Endodermal cell (in vitro differentiated cells): Measurements from ENCODE around the gene SMYD3. TPM values are rescaled to one million over a fixed set of nuclear protein-coding genes. Genes with fewer than 3 reads are reported as not detected.

Experiments used
- DNase-seq: peaks from one replicate; pipeline ENCODE4 v3.0.0-alpha.2; 2017
- H3K27ac ChIP-seq: 2 replicates; pipeline ENCODE4 v1.5.1; 2013; ENCODE audit warnings: mild to moderate bottlenecking, low read depth, low read length, moderate library complexity
- H3K27me3 ChIP-seq: 2 replicates; pipeline ENCODE4 v1.6.1; 2013; ENCODE audit warnings: mild to moderate bottlenecking, low read length, moderate library complexity; ENCODE audit not compliant: insufficient read depth, control insufficient read depth, poor library complexity, severe bottlenecking
- H3K36me3 ChIP-seq: 2 replicates; pipeline ENCODE4 v1.7.0; 2013; ENCODE audit warnings: mild to moderate bottlenecking, low read length, moderate library complexity; ENCODE audit not compliant: control insufficient read depth, insufficient read depth
- H3K4me1 ChIP-seq: one replicate; pipeline ENCODE4 v1.7.0; 2013; ENCODE audit warnings: low read length; ENCODE audit not compliant: control insufficient read depth, insufficient read depth
- H3K4me3 ChIP-seq: 2 replicates; pipeline ENCODE4 v1.5.1; 2013; ENCODE audit warnings: mild to moderate bottlenecking, low read length, moderate library complexity
- H3K9ac ChIP-seq: 2 replicates; pipeline ENCODE4 v1.6.1; 2013; ENCODE audit warnings: mild to moderate bottlenecking, low read length, moderate library complexity; ENCODE audit not compliant: poor library complexity, severe bottlenecking; ENCODE audit errors: extremely low read depth
- H3K9me3 ChIP-seq: 2 replicates; pipeline ENCODE4 v1.6.1; 2013; ENCODE audit warnings: mild to moderate bottlenecking, low read length, moderate library complexity; ENCODE audit not compliant: control insufficient read depth
- H3K27ac Mint-ChIP-seq: 2 replicates; pipeline ENCODE4 v1.8.0; 2020; ENCODE audit warnings: mixed read lengths
- H3K27me3 Mint-ChIP-seq: 2 replicates; pipeline ENCODE4 v1.8.0; 2021; ENCODE audit warnings: mild to moderate bottlenecking, mixed read lengths; ENCODE audit not compliant: insufficient read depth
- H3K36me3 Mint-ChIP-seq: 2 replicates; pipeline ENCODE4 v1.8.0; 2020; ENCODE audit warnings: low read depth, mixed read lengths
- H3K4me1 Mint-ChIP-seq: 2 replicates; pipeline ENCODE4 v1.8.0; 2020; ENCODE audit warnings: mixed read lengths
- H3K4me3 Mint-ChIP-seq: 2 replicates; pipeline ENCODE4 v1.8.0; 2020; ENCODE audit warnings: mild to moderate bottlenecking, moderate library complexity, mixed read lengths
- H3K9me3 Mint-ChIP-seq: 2 replicates; pipeline ENCODE4 v1.8.0; 2020; ENCODE audit warnings: mild to moderate bottlenecking, mixed read lengths
- CTCF ChIP-seq: fragments of 200-600 bp; sonication (generic); conservative IDR thresholded peaks from 2 replicates; pipeline ENCODE4 v1.5.0; 2021; ENCODE audit warnings: antibody characterized with exemption, mild to moderate bottlenecking
- WGBS, 2 experiments: methylation state at CpG; one replicate each; pipeline versions ENCODE4 v1.1.5 to v1.1.7; 2013; ENCODE audit warnings: missing lambda C conversion rate in 2 of 2, mixed read lengths in 1 of 2; ENCODE audit not compliant: insufficient coverage in 1 of 2, insufficient read length in 1 of 2; 5-methylcytosine and 5-hydroxymethylcytosine counted together
- total RNA-seq, 2 donors: library from RNA; stranded (reverse); fragmentation: NEBNext Ultra II Directional in 1 of 2; extraction: Animal tissue kit (Norgen Biotek cat#: 25700) in 1 of 2; gene quantifications; 2 replicates in 1 of 2; 3 replicates in 1 of 2; pipeline ENCODE4 v1.2.1, GENCODE V29; 2021

SMYD3 gene
- total RNA-seq, 2 donors from 2014 or later, result 32.3 to 45.8 TPM

GRCh38 chr1:246189126-246189525, 318.0 kb downstream of the SMYD3 start:
- Histone ChIP-seq H3K9me3 (no peaks in the 10 kb centered on the region), H3K4me1 (no peaks in the 10 kb centered on the region), H3K4me3 (no peak overlapping the region), H3K27me3 (no peaks in the 10 kb centered on the region), H3K36me3 (no peaks in the 10 kb centered on the region), H3K27ac (no peak overlapping the region), H3K9ac (no peak overlapping the region)
- no peaks in the 10 kb centered on the region for H3K9me3 Mint-ChIP-seq
- no peak overlapping the region for H3K4me3 Mint-ChIP-seq
- H3K4me1 Mint-ChIP-seq, result no peaks in the 10 kb centered on the region
- H3K27me3 Mint-ChIP-seq, result no peaks in the 10 kb centered on the region
- no peak for TF ChIP-seq CTCF
- no peak overlapping the region for H3K27ac Mint-ChIP-seq
- H3K36me3 Mint-ChIP-seq, result no peaks in the 10 kb centered on the region
- no peak for DNase-seq
- 99% methylated on average over 3 of the region's 3 CpGs; no CpG with 5 or more reads in 1 of the 2 experiments for WGBS, 2 experiments

DNA sequence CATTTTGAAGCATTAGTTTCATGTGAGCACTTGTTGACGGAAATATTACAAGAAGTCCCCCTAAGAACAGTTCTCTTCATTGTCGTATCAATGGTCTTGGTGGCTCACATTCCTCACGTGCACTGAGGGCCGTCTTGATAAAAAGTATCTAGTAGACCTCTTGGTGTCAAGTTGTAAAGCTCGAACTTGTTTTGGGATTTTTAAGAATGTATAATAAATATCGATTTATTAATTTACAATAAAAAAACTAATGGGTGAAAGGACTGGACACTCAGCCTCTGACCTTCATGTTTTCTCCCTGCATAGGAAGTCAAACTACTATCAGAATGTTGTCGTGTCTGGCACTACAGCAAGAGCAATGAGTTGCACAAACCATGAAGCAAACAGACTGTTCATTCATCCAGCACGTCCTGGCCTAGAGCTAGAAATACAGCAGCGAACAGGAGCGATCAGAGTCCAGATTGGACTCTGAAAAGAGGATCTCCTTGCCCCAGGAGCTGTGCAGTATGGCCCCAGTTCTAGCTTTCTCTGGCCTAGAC, 319.2 kb downstream of the SMYD3 start:
- Histone ChIP-seq H3K4me3 (no peak overlapping the region), H3K4me1 (no peaks in the 10 kb centered on the region), H3K27ac (no peak overlapping the region), H3K9ac (no peak overlapping the region), H3K36me3 (no peaks in the 10 kb centered on the region), H3K9me3 (no peaks in the 10 kb centered on the region), H3K27me3 (no peaks in the 10 kb centered on the region)
- no peak for DNase-seq
- H3K4me1 Mint-ChIP-seq, result peaks cover 8% of the 10 kb centered on the region
- no peak overlapping the region for H3K27ac Mint-ChIP-seq
- TF ChIP-seq CTCF, result no peak
- H3K27me3 Mint-ChIP-seq, result no peaks in the 10 kb centered on the region
- no peaks in the 10 kb centered on the region for H3K9me3 Mint-ChIP-seq
- no peak overlapping the region for H3K4me3 Mint-ChIP-seq
- no peaks in the 10 kb centered on the region for H3K36me3 Mint-ChIP-seq
- 95% methylated on average over 5 to 10 of the region's 10 CpGs for WGBS, 2 experiments

GRCh38 chr1:246184503-246184902, 322.6 kb downstream of the SMYD3 start:
- H3K4me3 Mint-ChIP-seq, result no peak overlapping the region
- DNase-seq, result no peak
- no peak overlapping the region for H3K9ac ChIP-seq
- no peaks in the 10 kb centered on the region for H3K4me1 ChIP-seq
- H3K27me3 ChIP-seq, result no peaks in the 10 kb centered on the region
- H3K9me3 Mint-ChIP-seq, result no peaks in the 10 kb centered on the region
- peaks cover 2% of the 10 kb centered on the region for H3K36me3 Mint-ChIP-seq
- H3K36me3 ChIP-seq, result no peaks in the 10 kb centered on the region
- H3K27ac Mint-ChIP-seq, result no peak overlapping the region
- H3K4me3 ChIP-seq, result no peak overlapping the region
- no peaks in the 10 kb centered on the region for H3K9me3 ChIP-seq
- TF ChIP-seq CTCF, result no peak
- H3K27ac ChIP-seq, result no peak overlapping the region
- WGBS, 2 experiments, result 100% methylated on average over 1 of the region's 1 CpG
- H3K4me1 Mint-ChIP-seq, result peaks cover 18% of the 10 kb centered on the region
- H3K27me3 Mint-ChIP-seq, result no peaks in the 10 kb centered on the region
